Breast epithelium (tissue), 4 donors: ENCODE data around the gene C19orf85. TPM values are rescaled to one million over a fixed set of nuclear protein-coding genes. Genes with fewer than 3 reads are reported as not detected.
A peak's percentile ranks its signal among the peaks of the same experiment; 100 is the strongest.

ENCODE experiments used
- DNase-seq, 2 donors: peaks; one replicate each; pipeline ENCODE4 v3.0.0-alpha.2; 2019; ENCODE audit warnings: low spot score in 2 of 2
- H3K27ac ChIP-seq, 2 donors: fragments of 200-600 bp; sonication (generic) in 1 of 2; one replicate each; pipeline ENCODE4 v1.5.1; 2016 to 2019; ENCODE audit warnings: mild to moderate bottlenecking in 1 of 2
- H3K27me3 ChIP-seq, 2 donors: fragments of 200-600 bp; sonication (generic) in 1 of 2; one replicate each; pipeline versions ENCODE4 v1.5.1 to v1.6.0; 2017 to 2019; ENCODE audit warnings: control low read depth in 1 of 2, mild to moderate bottlenecking in 1 of 2
- H3K36me3 ChIP-seq: fragments of 200-600 bp; one replicate; pipeline ENCODE4 v1.5.1; 2019
- H3K4me1 ChIP-seq, 2 donors: fragments of 200-600 bp; sonication (generic); one replicate each; pipeline ENCODE4 v1.5.1; 2016 to 2019; ENCODE audit warnings: control low read depth in 1 of 2
- H3K4me3 ChIP-seq, 3 donors: fragments of 200-600 bp; sonication (generic); 1 replicate in 2 of 3; 2 replicates in 1 of 3; pipeline ENCODE4 v1.5.1; 2016 to 2019; ENCODE audit warnings: mild to moderate bottlenecking in 3 of 3, moderate library complexity in 2 of 3
- H3K9me3 ChIP-seq, 2 donors: fragments of 200-600 bp; sonication (generic) in 1 of 2; one replicate each; pipeline ENCODE4 v1.5.1; 2016 to 2019; ENCODE audit warnings: control low read depth in 1 of 2
- CTCF ChIP-seq, 3 donors: fragments of 450-650 bp; IDR thresholded peaks; one replicate each; pipeline ENCODE4 v1.5.1; 2016 to 2017; ENCODE audit warnings: antibody characterized with exemption in 3 of 3, mild to moderate bottlenecking in 3 of 3, moderate library complexity in 3 of 3
- POLR2A ChIP-seq: fragments of 450-650 bp; IDR thresholded peaks from one replicate; pipeline ENCODE4 v1.6.1; 2016; ENCODE audit warnings: antibody characterized with exemption, mild to moderate bottlenecking, moderate library complexity
- POLR2AphosphoS5 ChIP-seq, 3 donors: sonication (generic); formaldehyde crosslinking; IDR thresholded peaks; one replicate each; pipeline ENCODE4 v1.6.1; 2017; ENCODE audit warnings: antibody characterized with exemption in 3 of 3
- intact Hi-C: fragments of 100-400 bp; cut with DNase I; formaldehyde crosslinking; loops from one replicate; pipeline ENCODE4 v1.15.1; 2023; ENCODE audit warnings: low total_unique reads
- total RNA-seq, 3 donors: library from RNA; depleted of rRNA; stranded (reverse); fragments of >200 nt; gene quantifications; one replicate each; pipeline ENCODE4 v1.1.0, GENCODE V29; 2016

The C19orf85 gene
- total RNA-seq, 3 donors from 2014 or later: not detected

GRCh38 chr19:55492362-55492944, 27.9 kb upstream of the C19orf85 start:
- DNase-seq: no peak
- peaks cover 0 to 11% of the 10 kb centered on the region in 2 donors for H3K27me3 ChIP-seq
- peaks cover 0 to 6% of the 10 kb centered on the region in 2 donors for H3K4me1 ChIP-seq
- H3K9me3 ChIP-seq: no peaks in the 10 kb centered on the region
- no peaks in the 10 kb centered on the region for H3K36me3 ChIP-seq
- no peak for TF ChIP-seq POLR2A
- no peak for TF ChIP-seq POLR2AphosphoS5 (IDR thresholded peaks at IDR 0.05)
- TF ChIP-seq CTCF (IDR thresholded peaks at IDR 0.05): no peak
- H3K27ac ChIP-seq: peak overlapping the region in 1 of 2 donors; percentile 95
- intact Hi-C loops: no loop called here
- H3K4me3 ChIP-seq: no peak overlapping the region

- no peak overlapping the region for H3K4me3 ChIP-seq
- H3K27ac ChIP-seq: peak overlapping the region; percentile 70 to 91
- no peaks in the 10 kb centered on the region for H3K36me3 ChIP-seq
- no peak for DNase-seq
- H3K27me3 ChIP-seq: peaks cover 0 to 11% of the 10 kb centered on the region in 2 donors
- intact Hi-C loops: no loop called here
- peaks cover 2 to 13% of the 10 kb centered on the region in 2 donors for H3K4me1 ChIP-seq
- no peaks in the 10 kb centered on the region for H3K9me3 ChIP-seq
- TF ChIP-seq CTCF (IDR thresholded peaks at IDR 0.05) (no peak), POLR2A (no peak), POLR2AphosphoS5 (IDR thresholded peaks at IDR 0.05) (no peak)
Observed at GRCh38 chr19:55491546-55492360, 27.2 kb upstream of the C19orf85 start.

- Histone ChIP-seq H3K27ac (peak overlapping the region; percentile 70 to 91), H3K36me3 (no peaks in the 10 kb centered on the region), H3K27me3 (peaks cover 0 to 11% of the 10 kb centered on the region in 2 donors), H3K9me3 (no peaks in the 10 kb centered on the region), H3K4me1 (peaks cover 12 to 21% of the 10 kb centered on the region in 2 donors), H3K4me3 (peak overlapping the region in 1 of 3 donors; percentile 22)
- intact Hi-C loops: no loop called here
- DNase-seq: no peak
- TF ChIP-seq POLR2AphosphoS5 (IDR thresholded peaks at IDR 0.05): no peak
- TF ChIP-seq CTCF (IDR thresholded peaks at IDR 0.05): no peak
- TF ChIP-seq POLR2A: no peak
Observed at GRCh38 chr19:55490478-55491432, 26.2 kb upstream of the C19orf85 start.

- Histone ChIP-seq H3K27me3 (peaks cover 0 to 11% of the 10 kb centered on the region in 2 donors), H3K4me1 (peaks cover 17 to 23% of the 10 kb centered on the region in 2 donors), H3K36me3 (no peaks in the 10 kb centered on the region), H3K27ac (peak overlapping the region; percentile 33 to 96), H3K9me3 (no peaks in the 10 kb centered on the region), H3K4me3 (peak overlapping the region in 1 of 3 donors; percentile 22)
- intact Hi-C loops: no loop called here
- DNase-seq: no peak
- TF ChIP-seq POLR2AphosphoS5 (IDR thresholded peaks at IDR 0.05) (no peak), POLR2A (no peak), CTCF (IDR thresholded peaks at IDR 0.05) (no peak)
Observed at GRCh38 chr19:55489711-55490477, 25.3 kb upstream of the C19orf85 start.
